GM18870 (cell line): ENCODE results near the gene NDUFB2.
"Not testable (repeated sequence)": the region's sequence is repeated elsewhere in the genome, so short reads cannot be mapped to it uniquely, and the experiment has no call there.

Experiments
- ATAC-seq: cut with Tn5 transposase; IDR thresholded peaks from one replicate; pipeline ENCODE4 v1.9.1; 2021; ENCODE audit warnings: moderate library complexity; ENCODE audit not compliant: unreplicated experiment

The NDUFB2 gene

DNA sequence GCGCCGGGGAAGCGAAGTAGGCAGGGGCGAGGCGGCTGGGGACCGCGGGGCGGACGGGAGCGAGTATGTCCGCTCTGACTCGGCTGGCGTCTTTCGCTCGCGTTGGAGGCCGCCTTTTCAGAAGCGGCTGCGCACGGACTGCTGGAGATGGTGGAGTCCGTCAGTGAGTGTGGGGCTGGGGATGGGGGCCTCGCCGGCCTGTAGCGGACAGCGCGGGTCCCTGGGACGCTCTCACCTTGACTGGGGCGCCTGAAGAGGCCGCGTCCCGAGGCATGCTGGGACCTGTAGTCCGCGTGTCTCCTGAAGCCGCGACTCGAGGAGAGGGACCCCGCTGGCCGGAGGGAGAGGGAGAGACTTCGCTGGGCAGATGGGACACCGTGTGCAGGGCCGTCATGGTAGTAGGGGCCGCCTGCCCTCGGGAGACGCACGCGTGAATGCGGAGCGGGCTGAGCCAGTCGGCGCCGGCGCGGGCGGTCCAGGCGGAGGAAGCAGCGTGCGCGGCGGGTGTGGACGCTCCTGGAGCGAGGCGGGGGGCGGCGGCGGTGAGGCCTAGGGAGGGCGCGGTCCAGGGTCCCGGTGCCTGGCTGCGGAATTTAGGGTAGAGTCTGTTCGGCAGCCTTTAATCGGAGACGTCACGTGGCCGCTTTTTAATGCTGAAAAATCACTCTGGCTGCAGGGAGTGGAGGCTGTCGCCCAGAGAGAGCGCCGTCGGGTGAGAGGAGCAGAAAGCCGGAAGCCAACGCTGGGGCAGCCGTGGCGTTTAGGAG is at the start of gene NDUFB2:
NDUFB2 (plus strand) TSS at position 29 of the 767 bp plus-strand sequence; CDS start at position 66, 37 bp downstream.
- peak; percentile 79 for ATAC-seq

DNA sequence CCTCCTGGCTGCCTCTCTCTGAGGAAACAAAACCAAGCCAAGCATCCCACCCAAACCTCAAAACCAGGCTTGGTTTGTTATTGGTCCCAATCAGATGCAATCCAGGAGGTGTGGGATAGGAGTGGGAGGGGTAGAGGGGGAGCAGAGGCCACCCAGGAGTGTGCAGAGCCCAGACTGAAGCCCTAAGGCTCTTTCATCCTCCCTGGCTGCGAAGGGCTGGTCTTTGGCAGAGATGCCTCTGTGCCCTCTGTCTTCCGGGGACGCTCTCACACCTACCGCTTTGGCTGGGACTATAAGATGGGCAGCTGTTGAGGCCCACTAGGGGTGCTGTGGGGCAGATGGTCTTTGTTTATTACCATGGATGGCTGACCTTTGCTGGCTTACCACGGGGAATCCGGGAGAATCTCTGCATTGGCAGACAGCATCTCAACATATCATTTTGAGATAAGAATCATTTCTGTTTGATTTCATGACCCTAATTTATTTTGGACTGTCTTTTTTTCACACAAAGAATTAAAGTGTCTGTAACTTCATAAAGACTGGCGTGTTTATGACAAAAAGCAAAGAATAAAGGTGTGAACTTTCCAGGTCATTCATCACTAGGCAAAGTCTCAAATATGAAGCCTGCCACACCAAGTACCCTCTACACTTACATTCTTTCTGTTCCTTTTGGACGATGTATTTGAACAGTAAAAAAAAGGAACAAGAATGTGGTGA is 49.4 kb upstream of the NDUFB2 start:
- peak; percentile 76 for ATAC-seq

DNA sequence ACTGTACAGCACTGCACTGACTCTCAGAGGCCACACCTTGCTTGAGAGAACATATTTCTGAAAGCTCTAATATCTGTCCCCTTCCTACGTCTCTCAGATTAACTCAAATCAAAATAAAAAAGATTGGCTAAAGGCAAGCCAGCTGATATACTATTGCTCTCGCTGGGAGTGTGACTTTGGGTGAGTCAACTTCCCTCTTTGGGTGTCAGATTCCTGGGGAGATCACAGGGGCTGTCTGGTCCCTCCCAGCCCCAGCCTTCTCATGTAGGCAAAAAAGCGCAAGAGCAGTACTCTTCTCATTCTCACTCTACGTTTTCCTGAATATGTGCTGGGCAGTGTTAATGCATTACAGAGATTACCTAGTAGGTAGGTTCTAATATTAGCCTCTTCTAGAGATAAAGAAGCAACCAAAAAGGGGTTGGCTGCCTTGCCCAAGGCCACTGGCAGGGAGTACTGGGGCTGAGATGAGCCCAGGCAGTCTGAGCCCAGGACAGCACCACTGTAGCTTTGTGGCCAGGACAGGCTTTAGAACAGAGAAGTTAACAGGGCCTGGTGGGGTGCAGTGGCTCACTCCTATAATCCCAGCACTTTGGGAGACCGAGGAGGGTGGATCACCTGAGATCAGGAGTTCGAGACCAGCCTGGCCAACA is 46.8 kb upstream of the NDUFB2 start:
- no peak for ATAC-seq

DNA sequence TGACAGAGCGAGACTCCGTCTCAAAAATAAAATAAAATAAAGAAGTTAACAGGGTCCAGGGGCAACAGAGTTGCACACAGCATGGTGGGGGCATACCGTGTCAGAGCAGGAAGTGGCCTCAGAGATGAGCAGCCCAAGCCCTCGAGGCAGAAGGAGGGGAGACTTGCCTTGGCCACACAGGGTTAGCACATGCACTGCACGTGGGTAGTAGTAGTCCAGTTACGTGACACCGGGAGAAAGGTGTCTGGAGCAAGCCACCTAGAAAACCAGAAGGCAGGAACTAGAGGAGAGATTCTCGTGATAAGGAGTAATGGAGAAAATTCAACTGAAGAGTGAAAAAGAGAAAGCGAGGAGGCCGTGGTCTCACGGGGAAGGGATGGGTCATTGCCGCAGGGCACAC is 46.1 kb upstream of the NDUFB2 start:
- no peak for ATAC-seq

DNA sequence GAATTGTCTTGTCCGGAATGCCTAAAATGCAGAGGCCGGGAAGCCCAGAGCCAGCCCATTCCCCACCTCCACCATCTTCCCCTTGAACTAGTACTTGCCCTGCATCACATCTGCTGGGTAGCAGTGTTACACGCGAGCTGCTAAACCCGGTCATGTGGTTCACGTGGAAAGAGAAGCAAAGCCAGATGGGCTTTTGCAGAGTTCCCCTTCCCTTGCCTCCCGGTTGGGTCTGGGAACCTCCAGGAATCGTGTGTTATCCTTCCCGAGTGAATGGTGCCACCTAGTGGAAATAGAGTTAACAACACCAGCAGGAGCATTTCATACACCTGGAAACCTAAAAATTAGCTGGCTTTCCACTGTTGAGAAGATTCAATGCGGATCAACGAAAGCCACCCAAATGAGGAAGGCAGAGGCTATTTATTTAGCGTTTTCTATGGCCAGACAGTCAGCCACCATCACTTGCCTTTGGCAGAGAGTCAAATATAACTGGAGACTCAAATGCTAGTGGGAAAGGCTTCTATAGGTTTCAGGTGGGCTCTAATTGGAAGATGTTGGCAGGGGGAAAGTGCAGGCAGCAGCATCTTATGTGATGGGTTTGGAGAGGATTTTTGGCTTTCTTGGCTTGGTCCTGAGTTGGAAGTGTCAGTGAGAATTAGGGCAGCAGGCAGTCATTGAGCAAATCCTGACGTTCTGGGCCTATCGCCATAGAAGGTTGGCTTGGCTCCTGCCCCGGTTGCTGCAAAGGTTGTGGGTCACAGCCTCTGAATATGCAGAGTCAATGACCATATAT is 43.0 kb upstream of the NDUFB2 start:
- no peak for ATAC-seq

DNA sequence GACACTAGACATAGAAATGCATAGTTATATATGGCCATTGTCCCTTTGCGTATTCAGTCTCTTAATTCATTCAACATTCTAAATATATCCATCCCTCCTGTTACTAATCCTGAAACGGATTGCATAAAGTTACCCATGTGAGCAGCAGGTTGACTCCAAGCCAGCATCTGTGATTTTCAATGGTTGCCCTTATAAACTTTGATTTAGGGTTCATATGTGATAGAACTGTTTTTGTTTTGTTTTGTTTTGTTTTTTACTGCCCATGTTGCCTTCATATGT is 42.5 kb upstream of the NDUFB2 start:
- ATAC-seq, result no peak

DNA sequence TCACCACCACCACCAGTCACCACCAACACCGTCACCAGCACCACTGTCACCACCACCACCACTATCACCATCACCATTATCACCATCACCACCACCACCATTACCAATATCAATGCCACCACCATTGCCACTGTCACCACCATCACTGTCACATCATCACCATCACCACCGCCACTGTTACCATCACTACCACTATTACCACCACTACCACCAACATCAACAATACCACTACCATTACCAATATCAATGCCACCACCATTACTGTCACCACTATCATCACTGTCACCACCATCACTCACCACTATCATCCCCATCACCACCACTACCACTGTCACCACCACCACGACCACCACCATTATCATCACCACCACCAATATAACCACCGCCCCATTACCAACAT is 41.8 kb upstream of the NDUFB2 start:
- no peak for ATAC-seq

DNA sequence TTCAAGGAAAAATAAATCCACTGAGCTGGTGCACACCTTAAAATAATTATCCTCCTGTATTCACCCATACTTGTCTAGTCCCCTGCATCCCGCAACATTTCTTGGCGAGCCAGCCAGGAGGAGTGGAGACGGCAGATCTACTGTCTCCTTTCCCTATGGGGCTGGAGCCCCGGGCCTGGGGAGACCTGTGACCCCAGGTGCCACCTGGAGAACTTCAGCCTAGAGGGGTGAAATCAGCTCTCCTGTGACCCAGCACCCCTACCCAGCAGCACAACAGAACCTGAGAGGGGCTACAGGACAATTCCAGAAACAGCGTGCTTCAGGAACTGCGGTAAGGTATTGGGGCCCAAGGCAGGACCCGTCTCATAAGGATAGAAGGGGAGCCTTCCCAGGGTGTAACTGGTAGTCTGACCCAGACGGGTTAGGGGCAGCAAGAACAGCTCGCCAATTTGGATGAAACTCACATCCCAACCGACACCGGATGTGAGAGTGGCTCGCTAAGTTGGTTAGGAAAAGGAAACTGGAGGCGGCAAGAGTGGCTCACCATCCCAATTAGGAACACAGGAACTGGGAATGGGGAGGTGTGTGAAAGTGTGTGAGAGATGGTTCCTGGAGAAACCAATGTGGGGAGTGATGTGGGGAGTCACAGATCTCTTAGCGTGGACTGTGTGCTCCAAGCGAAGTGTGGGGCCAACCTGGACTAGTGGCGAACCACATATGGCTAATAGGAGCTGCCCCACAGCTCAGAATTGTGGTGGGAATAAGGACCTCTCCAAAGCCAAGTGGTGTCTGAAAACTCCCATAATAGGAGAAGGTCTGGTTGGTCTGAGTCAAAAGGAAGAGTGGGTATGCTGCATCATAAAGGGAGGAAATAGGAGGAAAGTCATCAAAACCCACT is 40.7 kb upstream of the NDUFB2 start:
- no peak for ATAC-seq

DNA sequence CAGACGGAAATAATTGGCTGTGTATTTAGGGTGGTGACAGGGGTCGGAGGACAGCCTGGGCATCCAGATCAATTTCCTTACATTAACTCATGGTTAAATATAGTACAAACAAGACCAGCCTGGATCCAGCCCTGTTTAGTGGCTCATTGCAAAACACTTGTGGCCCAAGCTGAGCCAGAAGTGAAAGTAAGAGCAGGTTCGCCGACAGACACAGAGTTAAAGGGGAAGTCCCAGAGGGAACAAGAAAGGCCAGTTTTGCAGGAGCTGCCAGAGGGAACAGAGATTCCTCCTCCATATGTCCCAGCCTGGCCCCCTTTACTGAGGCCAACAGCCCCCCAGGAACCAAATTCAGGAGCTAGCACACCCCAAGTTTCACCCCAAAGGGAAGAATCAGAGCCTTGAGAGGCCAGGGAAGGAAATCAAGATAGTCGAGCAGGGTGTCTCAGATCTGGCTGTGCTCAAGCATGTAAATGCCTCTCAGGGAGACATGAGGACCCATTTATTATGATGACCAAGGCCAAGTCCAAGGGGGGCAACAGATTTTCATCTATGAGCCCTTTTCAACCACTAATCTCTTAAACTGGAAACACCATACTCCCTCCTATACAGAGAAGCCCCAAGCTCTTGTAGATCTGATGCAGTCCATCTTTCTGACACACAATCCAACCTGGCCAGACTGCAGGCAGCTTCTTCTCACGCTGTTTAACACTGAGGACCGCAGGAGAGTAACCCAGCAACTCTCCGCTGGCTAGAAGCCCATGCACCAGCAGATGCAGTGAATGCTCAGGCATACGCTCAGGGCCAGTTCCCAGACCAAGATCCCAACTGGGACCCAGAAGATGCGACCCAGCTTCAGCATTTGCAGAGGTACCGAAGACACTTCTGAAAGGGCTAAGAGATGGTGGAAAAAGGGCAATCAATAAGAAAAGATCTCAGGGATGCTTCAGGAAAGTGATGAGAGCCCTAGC is 39.7 kb upstream of the NDUFB2 start:
- peak; percentile 84 for ATAC-seq

DNA sequence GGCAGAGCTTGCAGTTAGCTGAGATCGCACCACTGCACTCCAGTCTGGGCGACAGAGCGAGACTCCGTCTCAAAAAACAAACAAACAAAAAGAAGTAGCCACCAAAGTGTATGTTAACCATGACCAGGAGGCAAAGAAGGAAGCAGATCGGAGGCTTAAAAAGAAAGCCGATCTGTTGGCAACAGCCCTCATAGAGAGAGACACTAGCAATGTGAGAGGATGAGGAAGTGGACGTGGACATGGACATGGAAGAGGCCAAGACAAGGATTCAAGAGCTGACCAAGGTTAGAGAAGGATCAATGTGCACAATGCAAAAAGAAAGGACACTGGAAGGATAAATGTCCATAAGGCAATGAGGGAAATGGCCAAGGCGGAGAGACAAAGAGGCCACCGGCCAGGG is 38.6 kb upstream of the NDUFB2 start:
- ATAC-seq, result no peak

DNA sequence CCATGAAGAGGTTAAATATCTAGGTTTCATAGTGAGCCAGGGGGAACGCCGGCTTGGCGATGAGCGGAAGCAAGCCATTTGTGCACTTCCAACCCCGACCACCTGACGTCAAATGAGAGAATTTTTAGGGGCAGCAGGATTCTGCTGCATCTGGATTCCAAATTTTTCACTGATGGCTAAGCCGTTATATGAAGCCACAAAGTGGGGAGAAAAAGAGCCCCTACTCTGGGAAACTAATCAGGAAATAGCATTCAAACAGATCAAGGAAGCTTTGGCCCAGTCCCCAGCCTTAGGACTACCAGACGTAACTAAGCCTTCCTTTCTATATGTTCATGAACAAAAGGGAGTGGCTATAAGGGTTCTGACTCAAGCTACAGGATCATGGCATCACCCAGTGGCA is 36.7 kb upstream of the NDUFB2 start:
- no peak for ATAC-seq

DNA sequence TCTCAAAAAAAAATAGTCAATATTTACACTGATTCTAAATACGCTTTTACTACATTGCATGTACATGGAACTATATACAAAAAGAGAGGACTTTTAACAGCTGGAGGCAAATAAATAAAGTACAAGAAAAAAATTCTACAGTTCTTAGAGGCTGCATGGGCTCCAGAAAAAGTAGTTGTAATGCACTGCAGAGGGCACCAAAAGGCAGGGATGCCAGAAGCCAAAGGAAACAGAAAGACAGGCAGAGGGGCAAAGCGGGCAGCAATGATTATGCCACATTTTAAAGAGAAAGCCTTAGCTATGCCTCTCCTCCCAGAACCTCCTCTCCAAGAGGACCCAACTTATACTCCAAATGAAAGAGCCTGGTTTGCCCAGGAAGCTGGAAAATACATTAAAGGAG is 35.4 kb upstream of the NDUFB2 start:
- no peak for ATAC-seq

DNA sequence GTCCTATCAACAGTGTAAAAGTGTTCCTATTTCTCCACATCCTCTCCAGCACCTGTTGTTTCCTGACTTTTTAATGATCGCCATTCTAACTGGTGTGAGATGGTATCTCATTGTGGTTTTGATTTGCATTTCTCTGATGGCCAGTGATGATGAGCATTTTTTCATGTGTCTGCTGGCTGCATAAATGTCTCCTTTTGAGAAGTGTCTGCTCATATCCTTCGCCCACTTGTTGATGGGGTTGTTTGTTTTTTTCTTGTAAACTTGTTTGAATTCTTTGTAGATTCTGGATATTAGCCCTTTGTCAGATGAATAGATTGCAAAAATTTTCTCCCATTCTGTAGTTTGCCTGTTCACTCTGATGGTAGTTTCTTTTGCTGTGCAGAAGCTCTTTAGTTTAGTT is 33.6 kb upstream of the NDUFB2 start:
- not testable (repeated sequence) for ATAC-seq

DNA sequence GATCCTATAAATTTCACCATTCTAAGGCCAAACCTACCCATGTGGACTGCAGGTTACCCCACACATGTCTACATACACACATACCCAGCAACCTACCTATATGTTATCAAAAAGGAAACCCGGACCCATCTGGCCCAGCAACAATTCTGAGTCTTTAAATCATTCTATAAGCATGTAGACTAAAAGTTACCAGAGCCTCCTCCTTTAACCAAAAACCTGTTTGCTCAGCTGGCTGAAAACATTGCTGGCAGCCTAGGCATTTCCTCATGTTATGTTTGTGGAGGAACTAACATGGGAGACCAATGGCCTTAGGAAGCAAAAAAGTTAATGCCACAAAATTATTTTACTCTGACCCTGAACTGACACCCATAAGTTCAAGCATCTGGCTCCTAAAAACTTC is 29.0 kb upstream of the NDUFB2 start:
- ATAC-seq, result no peak

DNA sequence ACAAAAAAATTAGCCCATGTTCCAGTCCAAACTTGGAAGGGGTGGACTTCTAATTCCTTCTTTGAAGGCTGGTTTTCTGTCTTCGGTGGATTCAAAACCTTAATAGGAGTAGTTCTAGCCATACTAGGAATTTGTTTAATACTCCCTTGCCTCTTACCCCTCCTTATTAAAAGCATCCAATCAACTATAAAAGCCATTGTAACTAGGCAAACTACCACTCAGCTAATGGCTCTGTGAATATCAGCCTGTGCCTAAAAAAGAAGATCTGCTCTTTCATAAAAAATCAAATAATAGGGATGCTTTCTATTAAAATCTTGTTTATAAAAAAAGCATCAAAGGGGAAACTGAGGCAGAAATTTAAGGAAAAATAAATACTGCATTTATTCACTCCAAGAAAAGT is 27.9 kb upstream of the NDUFB2 start:
- no peak for ATAC-seq

DNA sequence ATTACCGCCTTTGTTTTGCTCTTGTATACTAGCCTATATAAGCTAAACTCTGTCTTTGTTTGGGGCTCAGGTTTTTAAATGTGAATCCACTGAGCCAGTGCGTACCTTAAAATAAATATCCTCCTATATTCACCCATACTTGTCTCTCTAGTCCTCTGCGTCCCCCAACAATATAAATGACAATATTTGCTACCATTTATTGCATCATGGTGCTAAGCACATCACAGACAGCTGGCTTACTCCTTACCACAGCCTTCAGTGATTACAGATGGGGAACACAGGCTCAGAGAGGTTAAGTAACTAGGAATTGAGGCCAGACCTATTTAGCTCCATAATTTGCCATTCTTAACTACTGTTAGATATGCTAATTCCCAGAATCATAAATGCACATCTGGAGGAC is 27.2 kb upstream of the NDUFB2 start:
- no peak for ATAC-seq

DNA sequence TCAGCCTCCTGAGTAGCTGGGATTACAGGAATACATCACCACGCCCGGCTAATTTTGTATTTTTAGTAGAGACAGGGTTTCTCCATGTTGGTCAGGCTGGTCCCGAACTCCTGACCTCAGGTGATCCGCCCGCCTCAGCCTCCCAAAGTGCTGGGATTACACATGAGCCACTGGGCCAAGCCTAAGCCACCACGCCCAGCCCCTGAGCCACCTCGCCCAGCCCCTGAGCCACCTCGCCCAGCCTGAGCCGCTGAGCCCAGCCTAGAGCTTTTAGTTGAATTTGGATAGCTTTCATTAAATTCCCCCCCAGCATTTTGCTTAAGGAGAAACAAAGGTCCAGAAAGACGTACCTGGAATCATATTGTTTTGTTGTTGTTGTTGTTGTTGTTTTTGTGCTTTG is 26.6 kb upstream of the NDUFB2 start:
- ATAC-seq, result not testable (repeated sequence)

DNA sequence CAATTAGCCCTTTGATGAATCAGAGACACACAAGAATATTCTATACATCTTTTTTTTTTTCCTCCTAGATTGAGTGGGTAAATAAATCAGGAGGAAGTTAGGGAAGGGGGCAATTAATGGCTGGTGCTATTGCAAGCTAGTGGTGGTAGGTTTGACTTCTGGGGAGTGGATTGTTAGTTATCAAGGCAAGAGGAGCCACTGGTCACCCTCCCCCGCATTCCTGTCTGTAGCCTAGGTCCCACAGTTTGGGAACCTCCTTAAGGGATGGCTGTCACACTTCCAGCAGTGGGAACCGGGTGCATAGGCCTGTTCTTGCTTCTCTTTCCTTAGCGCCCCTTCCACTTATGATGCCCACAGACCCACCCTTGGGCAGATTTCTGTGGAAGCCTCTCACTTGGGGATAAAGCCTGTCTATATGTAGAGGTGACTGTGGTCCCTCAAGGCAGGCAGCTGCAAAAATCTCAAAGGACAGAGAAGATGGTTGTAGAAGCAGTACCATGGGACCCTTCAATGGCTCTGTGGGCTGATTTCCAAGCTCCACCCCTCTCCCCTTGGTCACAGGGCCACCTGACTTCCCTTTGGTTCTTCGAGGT is 26.1 kb upstream of the NDUFB2 start:
- no peak for ATAC-seq

DNA sequence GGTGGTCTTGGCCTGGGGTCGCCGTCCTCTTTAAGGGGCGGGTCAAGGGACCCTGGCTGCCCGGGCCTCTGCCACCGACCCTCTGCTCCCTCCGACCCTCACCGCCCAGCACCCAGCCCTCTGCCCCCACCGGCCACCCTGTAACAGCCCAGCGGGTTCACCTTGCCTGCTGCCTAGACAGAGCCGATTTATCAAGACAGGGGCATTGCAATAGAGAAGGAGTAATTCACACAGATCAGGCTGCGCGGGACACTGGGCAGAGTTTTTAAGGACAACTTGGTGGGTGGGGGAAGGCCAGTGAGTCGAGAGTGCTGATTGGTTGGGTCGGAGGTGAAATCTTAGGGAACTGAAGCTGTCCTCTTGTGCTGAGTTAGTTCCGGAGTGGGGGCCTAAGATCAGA is 24.5 kb upstream of the NDUFB2 start:
- no peak for ATAC-seq
